HEK293 (cell line): ENCODE data around the gene CYP27B1.

Experiments used
- CTCF ChIA-PET: fragments of 350-600 bp; formaldehyde crosslinking; extraction: SDS; loops from one replicate; lab custom pipeline; 2021; ENCODE audit warnings: antibody characterized with exemption; lab: Yijun Ruan, JAX
- POLR2A ChIA-PET: fragments of 300-600 bp; formaldehyde crosslinking; extraction: SDS; loops from one replicate; lab custom pipeline; 2020; ENCODE audit warnings: antibody characterized with exemption, inconsistent platforms; lab: Yijun Ruan, JAX
- H3K27ac ChIP-seq: fragments of 200-500 bp; sonication (Bioruptor generic); 2 replicates; pipeline ENCODE4 v1.5.1; 2014; ENCODE audit warnings: low read depth, low read length, control low read depth, inconsistent platforms; ENCODE audit errors: extremely low read depth
- H3K36me3 ChIP-seq, 2 experiments: fragments of 200-500 bp in 1 of 2; sonication (Bioruptor generic) in 1 of 2; 1 replicate in 1 of 2; 2 replicates in 1 of 2; pipeline ENCODE4 v1.5.1; 2014 to 2017; ENCODE audit warnings: inconsistent platforms in 2 of 2, low read length in 2 of 2; ENCODE audit not compliant: control insufficient read depth in 2 of 2, insufficient read depth in 1 of 2
- H3K4me1 ChIP-seq: fragments of 200-500 bp; sonication (Bioruptor generic); 2 replicates; pipeline ENCODE4 v1.5.1; 2014; ENCODE audit warnings: mild to moderate bottlenecking, low read length, inconsistent platforms; ENCODE audit not compliant: control insufficient read depth, insufficient read depth
- H3K4me3 ChIP-seq: 2 replicates; pipeline ENCODE4 v1.5.1; 2011; ENCODE audit warnings: low read depth, mild to moderate bottlenecking, control low read depth, low read length, moderate library complexity
- H3K9me3 ChIP-seq: fragments of 200-500 bp; sonication (Bioruptor generic); 2 replicates; pipeline ENCODE4 v1.5.1; 2014; ENCODE audit warnings: low read depth, low read length, inconsistent platforms; ENCODE audit not compliant: control insufficient read depth, insufficient read depth
- FEZF1 ChIP-seq: fragments of 450-650 bp; formaldehyde crosslinking; IDR thresholded peaks from 2 replicates; pipeline ENCODE4 v1.5.1; 2016; ENCODE audit warnings: missing biosample characterization, missing genetic modification characterization
- MZF1 ChIP-seq: fragments of 450-650 bp; formaldehyde crosslinking; IDR thresholded peaks from 2 replicates; pipeline ENCODE4 v1.5.1; 2017; ENCODE audit warnings: missing biosample characterization, missing genetic modification characterization, borderline replicate concordance
- OSR2 ChIP-seq: fragments of 450-650 bp; formaldehyde crosslinking; IDR thresholded peaks from 2 replicates; pipeline ENCODE4 v1.5.1; 2016; ENCODE audit warnings: missing biosample characterization, missing genetic modification characterization
- SP7 ChIP-seq: fragments of 450-650 bp; formaldehyde crosslinking; IDR thresholded peaks from 2 replicates; pipeline ENCODE4 v1.5.1; 2016; ENCODE audit warnings: missing biosample characterization, missing genetic modification characterization
- ZIC2 ChIP-seq: fragments of 450-650 bp; formaldehyde crosslinking; IDR thresholded peaks from 2 replicates; pipeline ENCODE4 v1.5.1; 2016; ENCODE audit warnings: missing biosample characterization, missing genetic modification characterization
- ZNF174 ChIP-seq: fragments of 450-650 bp; formaldehyde crosslinking; IDR thresholded peaks from 2 replicates; pipeline ENCODE4 v1.5.0; 2017; ENCODE audit warnings: missing biosample characterization, mild to moderate bottlenecking, missing genetic modification characterization
- ZNF19 ChIP-seq: fragments of 450-650 bp; formaldehyde crosslinking; IDR thresholded peaks from 2 replicates; pipeline ENCODE4; 2016; ENCODE audit warnings: missing biosample characterization, missing genetic modification characterization, low read depth
- ZNF311 ChIP-seq: fragments of 450-650 bp; formaldehyde crosslinking; IDR thresholded peaks from 2 replicates; pipeline ENCODE4 v1.5.1; 2017; ENCODE audit warnings: missing biosample characterization, missing genetic modification characterization, borderline replicate concordance
- ZNF501 ChIP-seq: fragments of 450-650 bp; formaldehyde crosslinking; IDR thresholded peaks from 2 replicates; pipeline ENCODE4 v1.5.1; 2016; ENCODE audit warnings: missing biosample characterization, missing genetic modification characterization
- ZNF544 ChIP-seq: fragments of 450-650 bp; formaldehyde crosslinking; IDR thresholded peaks from 2 replicates; pipeline ENCODE4 v1.5.0; 2017; ENCODE audit warnings: missing biosample characterization, missing genetic modification characterization
- ZNF560 ChIP-seq: fragments of 450-650 bp; formaldehyde crosslinking; IDR thresholded peaks from 2 replicates; pipeline ENCODE4 v1.5.1; 2017; ENCODE audit warnings: missing biosample characterization, missing genetic modification characterization, borderline replicate concordance
- ZNF664 ChIP-seq: fragments of 450-650 bp; formaldehyde crosslinking; IDR thresholded peaks from 2 replicates; pipeline ENCODE4 v1.5.1; 2016; ENCODE audit warnings: missing biosample characterization, missing genetic modification characterization
- ZSCAN23 ChIP-seq: fragments of 450-650 bp; formaldehyde crosslinking; IDR thresholded peaks from 2 replicates; pipeline ENCODE4 v1.5.1; 2016; ENCODE audit warnings: missing biosample characterization, missing genetic modification characterization
- TF ChIP-seq, protein P1 (sequence below): fragments of 450-650 bp; formaldehyde crosslinking; IDR thresholded peaks from 2 replicates; pipeline ENCODE4 v1.5.1; 2016; ENCODE audit warnings: missing biosample characterization, missing genetic modification characterization, borderline replicate concordance
- TF ChIP-seq, protein P2 (sequence below): fragments of 450-650 bp; formaldehyde crosslinking; IDR thresholded peaks from 2 replicates; pipeline ENCODE4 v1.5.1; 2016; ENCODE audit warnings: missing biosample characterization, missing genetic modification characterization
- TF ChIP-seq, protein P3 (sequence below): fragments of 450-650 bp; formaldehyde crosslinking; IDR thresholded peaks from 2 replicates; pipeline ENCODE4 v1.5.1; 2016; ENCODE audit warnings: missing biosample characterization, missing genetic modification characterization, borderline replicate concordance
- TF ChIP-seq, protein P4 (sequence below): fragments of 450-650 bp; formaldehyde crosslinking; IDR thresholded peaks from 2 replicates; pipeline ENCODE4 v1.5.1; 2016; ENCODE audit warnings: missing biosample characterization, missing genetic modification characterization

Gene CYP27B1

DNA sequence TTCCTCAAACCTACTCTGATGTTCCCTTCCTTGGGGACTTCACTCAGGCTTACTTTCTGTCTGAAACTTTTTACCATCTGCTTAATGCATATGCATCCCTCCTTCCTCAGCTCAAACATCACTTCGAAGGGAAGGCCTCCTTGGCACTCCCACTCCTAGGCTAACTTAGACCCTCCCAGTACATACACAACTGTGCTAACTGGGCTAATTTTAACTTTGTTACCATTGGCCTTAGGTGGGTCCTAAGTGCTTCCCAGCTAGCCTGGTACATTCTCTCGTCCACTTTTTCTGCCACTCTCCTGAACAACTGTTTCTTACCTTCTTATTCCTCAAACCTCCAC lies 9.3 kb upstream of the CYP27B1 start:
- 0 out of 2 replicates have a peak, but pooled peaks cover 5% of the 10 kb centered on the region for H3K4me1 ChIP-seq
- TF ChIP-seq FEZF1 (tag by site-specific recombination) (no peak), ZNF501 (tag by site-specific recombination) (no peak), ZIC2 (tag by site-specific recombination) (no peak), SP7 (tag by site-specific recombination) (no peak), MZF1 (tag by site-specific recombination) (no peak), ZNF174 (tag by site-specific recombination) (no peak), ZNF544 (tag by site-specific recombination) (no peak), ZSCAN23 (tag by site-specific recombination) (no peak), ZNF311 (tag by site-specific recombination) (no peak), OSR2 (tag by site-specific recombination) (no peak), ZNF664 (no peak), ZNF19 (tag by site-specific recombination) (no peak), ZNF560 (tag by site-specific recombination) (no peak)
- TF ChIP-seq, protein P1, sequence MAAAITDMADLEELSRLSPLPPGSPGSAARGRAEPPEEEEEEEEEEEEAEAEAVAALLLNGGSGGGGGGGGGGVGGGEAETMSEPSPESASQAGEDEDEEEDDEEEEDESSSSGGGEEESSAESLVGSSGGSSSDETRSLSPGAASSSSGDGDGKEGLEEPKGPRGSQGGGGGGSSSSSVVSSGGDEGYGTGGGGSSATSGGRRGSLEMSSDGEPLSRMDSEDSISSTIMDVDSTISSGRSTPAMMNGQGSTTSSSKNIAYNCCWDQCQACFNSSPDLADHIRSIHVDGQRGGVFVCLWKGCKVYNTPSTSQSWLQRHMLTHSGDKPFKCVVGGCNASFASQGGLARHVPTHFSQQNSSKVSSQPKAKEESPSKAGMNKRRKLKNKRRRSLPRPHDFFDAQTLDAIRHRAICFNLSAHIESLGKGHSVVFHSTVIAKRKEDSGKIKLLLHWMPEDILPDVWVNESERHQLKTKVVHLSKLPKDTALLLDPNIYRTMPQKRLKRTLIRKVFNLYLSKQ (tag by site-specific recombination) = no peak
- TF ChIP-seq, protein P2, sequence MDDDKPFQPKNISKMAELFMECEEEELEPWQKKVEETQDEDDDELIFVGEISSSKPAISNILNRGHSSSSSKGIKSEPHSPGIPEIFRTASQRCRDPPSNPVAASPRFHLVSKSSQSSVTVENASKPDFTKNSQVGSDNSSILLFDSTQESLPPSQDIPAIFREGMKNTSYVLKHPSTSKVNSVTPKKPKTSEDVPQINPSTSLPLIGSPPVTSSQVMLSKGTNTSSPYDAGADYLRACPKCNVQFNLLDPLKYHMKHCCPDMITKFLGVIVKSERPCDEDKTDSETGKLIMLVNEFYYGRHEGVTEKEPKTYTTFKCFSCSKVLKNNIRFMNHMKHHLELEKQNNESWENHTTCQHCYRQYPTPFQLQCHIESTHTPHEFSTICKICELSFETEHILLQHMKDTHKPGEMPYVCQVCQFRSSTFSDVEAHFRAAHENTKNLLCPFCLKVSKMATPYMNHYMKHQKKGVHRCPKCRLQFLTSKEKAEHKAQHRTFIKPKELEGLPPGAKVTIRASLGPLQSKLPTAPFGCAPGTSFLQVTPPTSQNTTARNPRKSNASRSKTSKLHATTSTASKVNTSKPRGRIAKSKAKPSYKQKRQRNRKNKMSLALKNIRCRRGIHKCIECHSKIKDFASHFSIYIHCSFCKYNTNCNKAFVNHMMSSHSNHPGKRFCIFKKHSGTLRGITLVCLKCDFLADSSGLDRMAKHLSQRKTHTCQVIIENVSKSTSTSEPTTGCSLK (tag by site-specific recombination) = no peak
- TF ChIP-seq, protein P3, sequence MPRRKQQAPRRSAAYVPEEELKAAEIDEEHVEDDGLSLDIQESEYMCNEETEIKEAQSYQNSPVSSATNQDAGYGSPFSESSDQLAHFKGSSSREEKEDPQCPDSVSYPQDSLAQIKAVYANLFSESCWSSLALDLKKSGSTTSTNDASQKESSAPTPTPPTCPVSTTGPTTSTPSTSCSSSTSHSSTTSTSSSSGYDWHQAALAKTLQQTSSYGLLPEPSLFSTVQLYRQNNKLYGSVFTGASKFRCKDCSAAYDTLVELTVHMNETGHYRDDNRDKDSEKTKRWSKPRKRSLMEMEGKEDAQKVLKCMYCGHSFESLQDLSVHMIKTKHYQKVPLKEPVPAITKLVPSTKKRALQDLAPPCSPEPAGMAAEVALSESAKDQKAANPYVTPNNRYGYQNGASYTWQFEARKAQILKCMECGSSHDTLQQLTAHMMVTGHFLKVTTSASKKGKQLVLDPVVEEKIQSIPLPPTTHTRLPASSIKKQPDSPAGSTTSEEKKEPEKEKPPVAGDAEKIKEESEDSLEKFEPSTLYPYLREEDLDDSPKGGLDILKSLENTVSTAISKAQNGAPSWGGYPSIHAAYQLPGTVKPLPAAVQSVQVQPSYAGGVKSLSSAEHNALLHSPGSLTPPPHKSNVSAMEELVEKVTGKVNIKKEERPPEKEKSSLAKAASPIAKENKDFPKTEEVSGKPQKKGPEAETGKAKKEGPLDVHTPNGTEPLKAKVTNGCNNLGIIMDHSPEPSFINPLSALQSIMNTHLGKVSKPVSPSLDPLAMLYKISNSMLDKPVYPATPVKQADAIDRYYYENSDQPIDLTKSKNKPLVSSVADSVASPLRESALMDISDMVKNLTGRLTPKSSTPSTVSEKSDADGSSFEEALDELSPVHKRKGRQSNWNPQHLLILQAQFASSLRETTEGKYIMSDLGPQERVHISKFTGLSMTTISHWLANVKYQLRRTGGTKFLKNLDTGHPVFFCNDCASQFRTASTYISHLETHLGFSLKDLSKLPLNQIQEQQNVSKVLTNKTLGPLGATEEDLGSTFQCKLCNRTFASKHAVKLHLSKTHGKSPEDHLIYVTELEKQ (tag by site-specific recombination) = no peak
- TF ChIP-seq, protein P4, sequence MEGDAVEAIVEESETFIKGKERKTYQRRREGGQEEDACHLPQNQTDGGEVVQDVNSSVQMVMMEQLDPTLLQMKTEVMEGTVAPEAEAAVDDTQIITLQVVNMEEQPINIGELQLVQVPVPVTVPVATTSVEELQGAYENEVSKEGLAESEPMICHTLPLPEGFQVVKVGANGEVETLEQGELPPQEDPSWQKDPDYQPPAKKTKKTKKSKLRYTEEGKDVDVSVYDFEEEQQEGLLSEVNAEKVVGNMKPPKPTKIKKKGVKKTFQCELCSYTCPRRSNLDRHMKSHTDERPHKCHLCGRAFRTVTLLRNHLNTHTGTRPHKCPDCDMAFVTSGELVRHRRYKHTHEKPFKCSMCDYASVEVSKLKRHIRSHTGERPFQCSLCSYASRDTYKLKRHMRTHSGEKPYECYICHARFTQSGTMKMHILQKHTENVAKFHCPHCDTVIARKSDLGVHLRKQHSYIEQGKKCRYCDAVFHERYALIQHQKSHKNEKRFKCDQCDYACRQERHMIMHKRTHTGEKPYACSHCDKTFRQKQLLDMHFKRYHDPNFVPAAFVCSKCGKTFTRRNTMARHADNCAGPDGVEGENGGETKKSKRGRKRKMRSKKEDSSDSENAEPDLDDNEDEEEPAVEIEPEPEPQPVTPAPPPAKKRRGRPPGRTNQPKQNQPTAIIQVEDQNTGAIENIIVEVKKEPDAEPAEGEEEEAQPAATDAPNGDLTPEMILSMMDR (tag by site-specific recombination) = no peak
- H3K4me3 ChIP-seq = no peak overlapping the region
- H3K9me3 ChIP-seq = no peaks in the 10 kb centered on the region
- H3K36me3 ChIP-seq = peaks cover 5 to 30% of the 10 kb centered on the region in 2 experiments; a peak in 2 of 3 replicates
- no peak overlapping the region for H3K27ac ChIP-seq
- ChIA-PET CTCF (interaction anchor here (0.6 to 1.7 kb wide), 4 partner anchors 10 to 83 kb away, joined by 3 to 5 read pairs (median 4); no protein-coding TSS in a partner anchor), POLR2A (interaction anchor here (0.6 kb wide), 1 partner anchor 70 kb away, joined by 6 read pairs; the partner anchor contains the start of gene CTDSP2)
